Medulla oblongata (tissue), 1 donor: ENCODE results near the gene FSTL4.

Experiments
- DNase-seq: peaks from one replicate; pipeline ENCODE4 v3.0.0-alpha.2; 2015; ENCODE audit errors: extremely low spot score

Gene FSTL4

GRCh38 chr5:133612249-133612860, at the start of gene FSTL4:
TSS of gene FSTL4 (minus strand) at chr5:133612541.
- DNase-seq = no peak

- DNase-seq = no peak
These were observed 49.0 kb upstream of the FSTL4 start for GRCh38 chr5:133661389-133661788.

GRCh38 chr5:133658327-133658726, 46.0 kb upstream of the FSTL4 start:
- DNase-seq = no peak

GRCh38 chr5:133657036-133657435, 44.7 kb upstream of the FSTL4 start:
- DNase-seq = no peak

GRCh38 chr5:133655966-133656365, 43.6 kb upstream of the FSTL4 start:
- no peak for DNase-seq

GRCh38 chr5:133653760-133654049, 41.4 kb upstream of the FSTL4 start:
- no peak for DNase-seq

- DNase-seq = no peak
These were observed 40.8 kb upstream of the FSTL4 start for GRCh38 chr5:133652951-133653759.

GRCh38 chr5:133644000-133644865, 31.9 kb upstream of the FSTL4 start:
- DNase-seq = no peak

- DNase-seq = no peak
These were observed 31.0 kb upstream of the FSTL4 start for GRCh38 chr5:133643365-133643764.

- no peak for DNase-seq
These were observed 29.9 kb upstream of the FSTL4 start for GRCh38 chr5:133642153-133642722.

- no peak for DNase-seq
These were observed 29.3 kb upstream of the FSTL4 start for GRCh38 chr5:133641683-133642082.

GRCh38 chr5:133639850-133640528, 27.6 kb upstream of the FSTL4 start:
- no peak for DNase-seq

- no peak for DNase-seq
These were observed 26.1 kb upstream of the FSTL4 start for GRCh38 chr5:133638436-133638835.

- no peak for DNase-seq
These were observed 24.9 kb upstream of the FSTL4 start for GRCh38 chr5:133637206-133637605.

- no peak for DNase-seq
These were observed 22.7 kb upstream of the FSTL4 start for GRCh38 chr5:133635051-133635450.

GRCh38 chr5:133627180-133627579, 14.8 kb upstream of the FSTL4 start:
- no peak for DNase-seq

GRCh38 chr5:133624316-133624715, 12.0 kb upstream of the FSTL4 start:
- DNase-seq = no peak

GRCh38 chr5:133618141-133618540, 5.8 kb upstream of the FSTL4 start:
- no peak for DNase-seq

- DNase-seq = no peak
These were observed 1.4 kb upstream of the FSTL4 start for GRCh38 chr5:133613743-133614142.

- no peak for DNase-seq
These were observed 843 bp upstream of the FSTL4 start for GRCh38 chr5:133613184-133613583.

- DNase-seq = no peak
These were observed 738 bp downstream of the FSTL4 start for GRCh38 chr5:133611357-133612248.
